Raji (cell line): ENCODE results near the gene RLN1.
"Not testable (repeated sequence)": the region's sequence is repeated elsewhere in the genome, so short reads cannot be mapped to it uniquely, and the experiment has no call there.

Experiments used
- POLR2A ChIP-seq: IDR thresholded peaks from 2 replicates; pipeline ENCODE4 v1.6.1; 2011; ENCODE audit warnings: low read depth, low read length, control low read depth; ENCODE audit not compliant: insufficient read depth

The RLN1 gene

GRCh38 chr9:5338992-5339981 is at the start of gene RLN1:
Gene RLN1 (minus strand): TSS chr9:5339876. CDS start chr9:5339746, 130 bp downstream.
- TF ChIP-seq POLR2A, result not testable (repeated sequence)

DNA sequence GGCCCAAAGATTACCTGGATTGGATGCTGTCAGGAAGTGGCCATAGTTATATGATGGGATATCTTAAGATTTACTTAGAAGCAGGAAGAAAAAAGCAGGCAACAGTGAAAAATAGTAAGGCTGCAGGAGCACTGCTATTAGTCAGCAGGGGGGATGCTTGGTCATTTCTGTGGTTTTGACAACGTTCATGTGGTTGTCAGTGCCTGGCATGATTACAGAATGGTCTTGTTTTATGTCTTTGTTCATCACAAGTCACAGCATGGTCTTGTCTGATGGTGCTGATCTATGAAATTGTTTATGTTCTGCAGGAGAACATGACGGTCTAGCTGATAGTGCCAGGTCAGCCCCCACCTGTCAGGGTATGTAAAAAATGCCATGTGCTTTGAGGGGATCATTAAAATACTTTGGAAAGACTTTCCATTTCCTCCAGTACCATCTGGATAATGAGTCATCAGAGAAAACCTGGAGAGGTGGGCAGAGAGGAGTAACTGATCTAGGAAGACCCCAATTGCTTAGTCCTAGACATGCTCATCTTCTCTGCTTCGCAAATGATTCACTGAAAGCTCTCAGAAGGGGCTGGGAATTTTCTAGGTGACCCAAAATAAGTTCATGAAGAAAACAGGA is 49.5 kb upstream of the RLN1 start:
- no peak for TF ChIP-seq POLR2A

DNA sequence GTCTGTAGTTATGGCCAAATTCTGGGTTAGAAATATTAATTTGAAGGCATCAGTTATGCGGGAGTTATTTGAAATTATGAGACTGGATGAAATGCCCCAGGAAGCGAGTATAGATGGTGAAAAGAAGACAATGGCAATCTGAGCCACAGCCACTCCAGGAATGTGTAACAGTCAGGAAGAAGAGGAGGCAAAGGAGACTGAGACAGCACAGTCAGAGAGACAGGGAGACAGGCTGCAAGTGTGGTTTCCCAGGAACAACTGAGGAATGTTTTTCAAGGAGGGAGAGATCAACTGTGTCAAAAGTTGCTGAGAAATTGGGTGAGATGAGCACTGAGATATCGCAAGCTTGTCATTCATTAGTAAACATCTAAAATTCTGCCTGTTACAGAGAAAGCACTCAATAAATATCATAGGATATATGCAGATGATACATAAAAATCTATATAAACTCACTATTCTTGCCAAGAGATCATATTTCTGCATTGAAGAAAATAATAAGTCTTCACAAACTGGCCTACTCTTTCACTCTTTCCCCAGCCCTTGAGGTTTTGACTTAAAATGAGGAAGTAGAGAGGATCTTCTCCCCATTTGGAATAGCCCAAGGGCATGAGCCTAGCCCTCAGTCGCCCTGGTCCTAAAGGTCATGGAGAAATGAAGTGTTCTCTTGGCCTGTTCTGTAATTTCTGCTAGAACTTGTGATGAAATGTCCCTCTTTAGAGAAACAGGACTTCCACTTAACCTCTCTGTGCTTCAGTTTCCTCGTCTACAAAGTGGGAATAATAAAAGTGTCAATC is 48.5 kb upstream of the RLN1 start:
- no peak for TF ChIP-seq POLR2A

DNA sequence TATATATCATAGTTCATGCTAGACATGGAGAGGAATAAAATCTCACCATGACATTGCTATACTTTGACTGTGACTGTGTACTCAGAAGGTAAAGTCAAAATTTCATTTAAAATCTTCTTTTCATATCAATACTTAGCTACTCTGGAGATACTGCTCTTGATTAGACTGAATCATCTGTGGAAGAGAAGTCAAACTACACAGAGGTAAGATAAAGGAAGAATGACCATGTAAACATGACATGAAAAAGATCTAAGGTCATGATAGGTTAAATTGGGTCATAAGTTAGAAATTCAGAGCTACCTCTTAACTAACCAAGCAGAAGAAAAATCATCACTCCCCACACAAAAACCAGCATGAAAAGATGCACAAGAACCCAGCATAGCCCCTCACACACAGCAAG is 44.8 kb upstream of the RLN1 start:
- no peak for TF ChIP-seq POLR2A

DNA sequence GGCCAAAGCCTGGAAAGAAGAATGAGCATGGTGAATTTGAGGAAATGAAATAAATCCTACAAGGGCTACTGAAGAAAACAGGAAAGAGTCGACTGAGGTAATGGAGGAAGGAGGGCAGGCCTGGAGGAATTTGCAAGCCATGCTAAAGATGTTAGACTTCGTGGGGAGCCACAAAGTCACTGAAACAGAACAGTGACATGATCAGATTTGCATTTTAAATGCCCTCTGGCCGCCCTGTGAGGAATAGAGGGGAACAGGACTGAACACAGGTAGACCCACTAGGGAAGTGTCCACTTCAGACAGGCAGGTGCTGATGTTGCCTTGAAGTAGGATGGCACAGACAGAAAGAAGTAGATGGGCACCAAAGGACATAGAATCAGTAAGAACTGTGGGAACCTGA is 42.8 kb upstream of the RLN1 start:
- no peak for TF ChIP-seq POLR2A

- no peak for TF ChIP-seq POLR2A
Measured at GRCh38 chr9:5375790-5376477, 36.3 kb upstream of the RLN1 start.

- TF ChIP-seq POLR2A, result no peak
Measured at GRCh38 chr9:5375091-5375490, 35.4 kb upstream of the RLN1 start.

DNA sequence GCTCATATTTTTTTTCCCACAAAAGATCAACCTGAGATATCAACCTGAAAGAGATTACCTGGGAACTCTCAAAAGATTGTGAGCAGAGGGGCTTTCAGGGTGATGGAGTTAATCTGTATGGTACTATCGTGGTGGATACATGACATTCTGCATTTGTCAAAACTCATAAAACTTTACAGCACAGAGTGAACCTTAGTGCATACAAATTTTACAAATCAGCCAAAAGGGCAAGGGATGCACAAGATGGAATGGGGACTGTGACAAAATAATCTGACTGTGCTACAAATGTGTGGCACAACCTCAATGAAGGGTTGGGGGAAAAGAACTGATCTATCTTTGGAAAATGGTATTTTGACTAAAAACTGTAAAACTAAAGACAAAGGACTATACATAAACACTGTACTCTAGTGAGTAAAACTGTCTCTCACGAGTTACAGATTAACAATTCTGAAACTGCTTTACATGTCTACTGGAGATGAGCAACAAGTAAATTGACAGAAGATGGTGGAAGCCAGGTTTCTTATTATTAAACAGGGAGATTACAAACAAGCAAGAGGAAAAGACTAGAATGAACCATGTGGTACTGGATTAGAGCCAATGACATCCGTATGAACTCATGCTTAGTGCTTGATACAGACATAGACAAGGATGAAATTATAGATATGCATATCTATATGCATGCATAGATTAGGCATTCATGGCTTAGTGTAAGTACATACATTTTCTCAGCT is 24.8 kb upstream of the RLN1 start:
- no peak for TF ChIP-seq POLR2A

DNA sequence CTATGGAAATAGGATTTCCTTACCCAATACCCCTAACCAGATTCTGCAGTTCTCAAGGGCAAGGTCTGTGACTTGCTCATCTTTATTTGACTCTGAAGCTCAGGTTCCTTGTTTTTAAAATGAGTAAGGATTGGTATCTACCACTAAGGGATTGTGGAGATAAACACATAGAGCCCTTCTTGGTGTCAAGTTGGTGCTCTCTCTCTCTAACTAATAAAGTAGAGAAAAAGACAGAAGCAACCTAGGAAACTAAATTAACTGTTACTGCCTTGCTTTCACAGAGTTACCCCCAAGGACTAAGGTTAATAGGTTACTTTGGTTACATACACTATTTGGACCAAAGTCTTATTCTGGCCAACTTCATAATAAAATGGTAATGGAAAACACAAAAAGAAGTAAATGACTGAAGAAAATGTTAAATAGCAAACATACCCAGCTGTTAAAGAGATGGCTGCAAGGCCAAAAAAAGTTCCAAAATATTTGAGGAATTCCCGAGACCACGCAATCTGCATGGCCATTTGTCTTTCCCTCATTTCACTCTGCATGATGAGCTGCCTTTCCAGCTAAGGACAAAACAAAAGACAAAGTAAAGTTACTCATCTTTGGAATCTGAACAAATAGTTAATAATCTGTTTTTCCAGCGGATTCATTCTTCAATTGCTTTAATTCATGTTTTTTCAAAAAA is 21.8 kb upstream of the RLN1 start:
- TF ChIP-seq POLR2A, result no peak

DNA sequence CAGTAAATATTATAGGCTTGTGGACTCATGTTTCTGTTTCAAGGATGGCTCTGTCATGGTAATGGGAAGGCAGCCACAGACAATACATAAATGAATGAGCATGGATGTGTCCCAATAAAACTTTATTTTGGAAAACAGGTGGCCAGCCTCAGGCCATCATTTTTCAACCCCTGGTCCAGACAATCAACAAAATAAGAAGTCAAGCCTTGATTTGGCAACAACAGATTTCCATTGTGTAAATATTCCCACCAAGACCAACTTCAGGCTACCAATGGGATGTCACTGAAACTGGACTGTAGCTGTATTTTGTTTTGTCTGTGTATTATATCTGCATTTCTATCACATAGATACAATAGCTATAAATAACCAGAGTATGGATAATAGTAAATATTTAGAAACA is 20.7 kb upstream of the RLN1 start:
- no peak for TF ChIP-seq POLR2A

DNA sequence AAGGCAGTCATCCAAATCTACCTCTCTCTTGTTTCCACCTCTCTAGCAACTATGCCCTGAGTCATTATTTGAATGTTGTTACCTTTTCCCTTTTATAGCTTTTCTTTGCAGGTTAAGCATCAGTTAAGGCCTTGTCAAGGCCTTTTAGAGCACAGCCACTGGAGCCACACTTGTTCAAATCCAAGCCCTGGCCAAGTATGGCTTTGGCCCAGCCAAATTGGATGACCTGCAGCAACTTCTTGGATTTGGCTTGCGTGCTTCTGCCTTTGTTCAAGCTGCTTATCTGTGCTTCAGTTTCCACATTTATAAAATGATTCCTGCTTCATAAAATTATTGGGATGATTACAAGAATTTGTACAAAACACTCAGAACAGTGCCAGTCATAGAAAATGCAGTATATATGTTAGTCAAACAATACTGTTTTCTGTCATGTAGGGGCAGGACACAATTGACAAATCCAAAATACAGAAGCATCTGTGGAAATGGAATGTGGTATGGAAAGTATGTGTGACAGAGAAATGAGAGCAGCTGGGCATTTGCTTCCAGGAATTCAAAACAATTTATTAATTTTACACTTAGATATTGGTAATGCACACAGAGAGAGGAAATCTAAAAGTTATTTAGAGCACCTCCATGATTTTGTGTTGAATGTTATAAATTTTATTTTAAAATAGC is 17.9 kb upstream of the RLN1 start:
- TF ChIP-seq POLR2A, result no peak

- TF ChIP-seq POLR2A, result no peak
Measured at GRCh38 chr9:5355817-5356216, 16.1 kb upstream of the RLN1 start.

GRCh38 chr9:5355226-5355625 is 15.6 kb upstream of the RLN1 start:
- TF ChIP-seq POLR2A, result no peak
